GM18951 (cell line): ENCODE measurements around the gene SELENOM.
"Not testable (repeated sequence)": the region's sequence is repeated elsewhere in the genome, so short reads cannot be mapped to it uniquely, and the experiment has no call there.

ENCODE experiments used
- POLR2A ChIP-seq: IDR thresholded peaks from 4 replicates; pipeline ENCODE4 v1.6.1; 2011; ENCODE audit warnings: mild to moderate bottlenecking; ENCODE audit not compliant: insufficient read length, insufficient read depth; ENCODE audit errors: extremely low read depth
- in situ Hi-C: fragments of 300-500 bp; cut with MboI; formaldehyde crosslinking; loops from one replicate; pipeline ENCODE4 v1.12.0; 2022; ENCODE audit warnings: low sequenced_read_pairs, mixed read lengths, inconsistent platforms; ENCODE audit not compliant: unreplicated experiment

The SELENOM gene

DNA sequence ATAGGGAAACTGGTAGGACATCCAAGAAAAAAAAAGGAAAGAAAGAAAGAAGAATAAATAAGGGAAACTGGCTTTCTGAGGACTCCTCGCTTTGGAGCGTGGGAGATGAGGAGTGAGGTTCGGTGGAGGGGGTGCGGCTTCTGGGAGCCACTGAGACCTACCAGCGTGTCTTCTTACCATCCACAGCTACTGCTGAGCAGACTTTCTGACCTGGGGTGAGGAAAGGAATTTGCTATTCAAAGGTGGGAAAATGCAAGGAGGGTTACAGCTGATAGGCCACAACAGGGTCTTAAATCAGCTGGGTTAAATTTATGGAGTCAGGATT lies 488 bp upstream of the SELENOM start:
- in situ Hi-C loops: no loop called here
- TF ChIP-seq POLR2A: no peak

DNA sequence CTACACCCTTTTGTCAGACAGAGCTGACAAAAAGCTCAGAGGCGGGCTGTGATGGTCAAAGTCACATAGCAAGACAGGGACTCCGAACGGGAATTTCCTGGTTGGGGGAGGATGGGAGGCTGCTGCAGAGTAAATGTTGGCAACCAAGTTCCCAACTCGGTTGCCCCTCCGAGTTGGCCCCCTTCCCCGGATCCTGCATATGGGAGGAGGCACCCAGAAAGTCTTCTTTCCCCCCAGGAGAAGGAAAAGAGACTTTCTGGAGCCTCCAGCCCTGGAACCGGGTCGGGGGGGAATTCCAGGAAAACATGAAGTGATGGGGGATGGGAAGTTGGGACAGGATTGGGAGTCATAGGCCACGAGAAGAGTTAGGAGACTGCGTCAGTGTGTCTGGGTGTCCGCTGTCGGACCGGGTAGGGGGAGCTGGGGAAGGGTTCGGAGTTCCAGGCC lies 614 bp downstream of the SELENOM start:
- no peak for TF ChIP-seq POLR2A
- in situ Hi-C loops: no loop called here

DNA sequence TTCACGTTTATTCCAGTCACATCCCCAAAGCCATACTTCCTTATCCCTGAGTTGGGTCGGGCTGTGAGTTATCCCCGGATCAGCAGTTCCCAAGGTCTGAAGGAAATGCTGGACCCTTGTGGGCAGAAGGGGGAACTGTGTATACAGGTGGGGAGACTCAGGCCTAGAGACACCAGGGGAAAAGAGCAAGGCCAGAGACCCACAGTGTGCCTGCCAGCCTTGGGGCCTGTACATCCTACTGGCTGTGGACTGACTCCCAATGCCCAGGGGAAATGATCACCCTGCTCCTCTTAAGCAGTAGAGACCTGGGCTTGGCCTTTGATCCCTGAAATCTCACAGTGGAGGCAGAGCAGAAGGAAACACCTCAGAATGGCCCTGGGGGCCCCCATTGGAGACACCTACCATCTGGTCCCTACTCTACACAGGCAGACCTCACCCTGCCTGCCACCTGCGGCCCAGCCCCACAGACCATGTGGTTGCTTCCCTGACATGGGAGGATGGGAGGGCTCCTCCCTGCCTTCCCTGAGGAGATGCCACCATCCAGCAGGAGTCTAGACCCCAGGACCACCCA lies 1.3 kb downstream of the SELENOM start:
- TF ChIP-seq POLR2A: no peak
- in situ Hi-C loops: no loop called here

DNA sequence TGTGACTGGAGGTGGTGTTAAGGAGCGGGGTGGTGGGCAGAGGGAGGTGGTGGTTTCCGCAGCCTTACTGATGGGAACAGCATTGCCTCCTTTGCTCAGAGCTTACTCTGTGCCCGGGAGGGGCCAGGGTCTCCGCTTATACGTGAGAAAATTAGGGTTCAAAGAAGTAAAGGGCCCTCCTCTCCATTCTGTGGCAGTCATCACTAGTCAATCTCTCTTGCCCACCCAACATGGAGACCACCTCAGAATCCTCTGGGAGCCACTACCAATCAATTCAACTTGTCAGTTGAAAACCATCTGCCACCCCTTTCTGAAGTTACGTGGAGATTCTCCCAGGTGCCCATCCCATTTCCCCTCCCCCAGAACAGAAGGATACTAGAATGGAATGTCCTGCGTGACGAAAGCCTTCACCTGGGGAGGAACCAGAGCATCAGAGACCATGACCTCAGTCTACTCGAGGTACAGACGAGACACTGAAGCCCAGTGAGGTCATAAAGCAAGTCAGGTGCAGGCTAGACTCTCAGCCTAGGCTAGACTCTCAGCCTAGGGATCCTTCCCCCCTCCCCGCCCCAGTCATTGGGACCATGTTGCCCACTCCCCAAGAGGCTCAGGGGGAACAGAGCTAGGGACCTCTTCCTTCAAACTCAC lies 2.0 kb downstream of the SELENOM start:
- no peak for TF ChIP-seq POLR2A
- in situ Hi-C loops: no loop called here

DNA sequence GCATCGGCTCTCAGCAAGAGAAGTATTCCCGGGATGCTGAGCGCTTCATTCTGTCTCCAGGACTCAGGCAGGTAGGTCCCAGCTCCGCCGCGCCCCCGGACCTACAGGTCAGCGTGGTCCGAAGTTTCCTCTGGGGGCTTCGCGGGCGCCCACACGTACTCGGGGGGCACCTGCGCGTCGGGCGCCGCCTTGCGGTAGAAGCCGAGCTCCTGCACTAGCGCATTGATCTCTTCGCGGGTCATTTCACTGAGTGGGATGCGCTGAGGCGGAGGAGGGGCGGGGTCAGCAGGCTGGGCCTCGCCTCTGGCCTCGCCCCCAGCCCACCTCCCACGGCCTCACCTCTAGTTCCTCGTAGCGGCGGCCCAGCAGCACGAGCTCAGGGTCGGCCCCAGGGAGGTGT lies 2.5 kb downstream of the SELENOM start:
- TF ChIP-seq POLR2A: no peak
- in situ Hi-C loops: no loop called here

DNA sequence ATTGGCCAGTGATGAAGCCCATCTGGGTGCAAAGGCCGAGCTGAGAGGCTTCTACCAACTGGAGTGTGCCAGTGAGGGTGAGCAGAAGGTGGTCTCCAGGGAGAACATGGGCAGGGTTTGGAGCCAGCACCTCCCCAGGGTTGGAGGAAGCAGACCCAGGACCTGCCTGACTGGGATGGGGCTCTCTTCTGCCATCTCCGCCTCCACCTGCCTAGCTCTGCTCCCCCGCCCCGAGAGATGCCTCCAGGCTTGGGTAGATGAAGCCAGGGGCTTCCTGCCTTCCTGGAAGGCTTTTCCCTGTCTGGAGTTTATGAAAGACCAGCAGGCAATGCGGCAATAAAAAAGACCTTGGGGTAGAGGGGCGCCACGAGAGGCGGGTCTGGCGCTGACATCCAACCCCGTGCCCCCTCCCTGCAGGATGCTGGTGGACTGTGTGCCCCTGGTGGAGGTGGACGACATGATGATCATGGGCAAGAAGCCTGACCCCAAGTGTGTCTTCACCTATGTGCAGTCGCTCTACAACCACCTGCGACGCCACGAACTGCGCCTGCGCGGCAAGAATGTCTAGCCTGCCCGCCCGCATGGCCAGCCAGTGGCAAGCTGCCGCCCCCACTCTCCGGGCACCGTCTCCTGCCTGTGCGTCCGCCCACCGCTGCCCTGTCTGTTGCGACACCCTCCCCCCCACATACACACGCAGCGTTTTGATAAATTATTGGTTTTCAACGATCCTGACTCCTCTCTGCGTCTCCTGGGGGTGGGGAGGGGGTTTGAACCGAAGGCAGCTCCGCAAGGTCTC lies 3.3 kb downstream of the SELENOM start:
- no peak for TF ChIP-seq POLR2A
- in situ Hi-C loops: no loop called here

DNA sequence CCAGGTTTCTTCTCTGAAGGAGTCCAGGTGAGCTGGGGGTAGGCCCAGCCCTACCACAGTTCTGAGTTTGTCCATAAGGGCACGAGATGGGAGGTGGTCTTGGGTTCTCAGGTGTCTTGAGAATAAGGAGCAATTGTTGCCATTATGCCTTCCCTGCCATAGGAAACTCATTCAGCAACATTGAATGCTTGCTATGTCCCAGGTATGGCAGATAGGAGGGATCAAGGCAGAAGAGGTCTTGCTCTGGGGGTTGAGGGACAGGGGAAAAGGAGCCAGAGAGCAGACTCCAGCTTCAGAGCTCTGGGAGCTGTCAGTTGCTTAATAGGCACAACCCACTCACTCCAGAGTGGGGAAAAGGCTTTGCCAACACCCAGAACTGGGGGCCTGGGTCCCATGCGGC lies 4.3 kb downstream of the SELENOM start:
- TF ChIP-seq POLR2A: no peak
- in situ Hi-C loops: no loop called here

DNA sequence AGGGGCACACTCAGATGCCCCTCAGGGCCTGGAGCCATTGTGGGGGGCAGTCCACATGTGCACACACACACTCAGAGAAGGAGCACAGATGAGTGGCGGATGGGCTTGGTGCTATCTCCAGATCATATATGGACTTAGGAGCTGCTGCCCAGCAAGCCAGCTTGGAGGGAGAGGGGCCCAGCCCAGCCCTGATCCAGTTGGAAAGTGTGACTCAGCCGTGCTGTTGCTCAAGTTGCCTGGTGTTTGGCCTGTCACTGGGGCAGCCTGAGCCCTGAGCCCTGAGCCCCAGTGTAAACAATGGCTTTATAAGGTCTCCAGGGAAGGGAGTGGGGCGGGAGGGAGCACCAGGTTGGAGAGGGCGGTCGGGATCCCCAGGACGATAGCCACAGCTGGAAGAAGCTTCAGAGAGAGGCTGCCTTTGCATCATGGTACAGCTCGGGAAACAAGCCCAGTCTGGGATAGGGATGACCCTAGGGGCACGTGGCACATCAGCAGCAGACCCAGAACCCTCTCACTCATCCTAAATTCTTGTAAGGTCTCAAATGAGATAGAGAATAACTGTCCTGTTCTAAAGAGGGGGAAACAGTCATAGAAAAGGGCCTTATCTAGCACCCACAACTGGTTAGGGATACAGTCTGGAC lies 4.8 kb downstream of the SELENOM start:
- TF ChIP-seq POLR2A: no peak
- in situ Hi-C loops: no loop called here

DNA sequence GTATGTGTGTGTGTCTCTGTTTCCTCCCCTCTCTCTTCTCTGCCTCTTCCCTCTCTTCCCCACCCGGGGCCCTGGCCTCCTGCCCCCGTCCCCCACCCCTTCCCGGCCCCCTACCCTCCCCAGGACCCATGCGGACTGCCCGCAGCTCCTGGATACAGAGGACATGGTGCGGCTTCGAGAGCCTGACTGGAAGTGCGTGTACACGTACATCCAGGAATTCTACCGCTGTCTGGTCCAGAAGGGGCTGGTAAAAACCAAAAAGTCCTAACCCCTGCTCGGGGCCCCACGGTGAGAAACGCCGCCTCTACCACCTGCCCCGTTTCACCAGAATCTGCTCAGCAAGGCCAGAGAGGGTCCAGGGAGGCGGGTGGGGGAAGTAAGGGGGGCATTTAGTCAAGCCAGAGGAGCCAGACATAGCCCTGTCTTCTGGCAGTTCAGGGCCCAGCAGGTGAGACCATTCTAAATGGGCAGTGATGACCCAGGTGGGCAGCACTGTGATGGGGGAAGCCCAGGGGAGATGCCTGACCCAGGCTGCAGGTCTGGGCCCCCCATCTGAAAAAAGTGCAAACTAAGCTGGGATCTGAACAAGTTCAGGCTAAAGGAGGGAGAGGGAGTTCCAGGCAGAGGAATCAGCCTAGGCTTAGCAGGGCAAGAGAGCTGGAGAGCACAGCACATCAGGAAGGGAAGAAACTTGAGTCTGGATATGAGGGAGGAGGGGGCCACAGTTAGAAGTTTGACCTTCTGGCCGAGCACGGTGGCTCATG lies 6.4 kb downstream of the SELENOM start:
- TF ChIP-seq POLR2A: no peak
- in situ Hi-C loops: no loop called here

DNA sequence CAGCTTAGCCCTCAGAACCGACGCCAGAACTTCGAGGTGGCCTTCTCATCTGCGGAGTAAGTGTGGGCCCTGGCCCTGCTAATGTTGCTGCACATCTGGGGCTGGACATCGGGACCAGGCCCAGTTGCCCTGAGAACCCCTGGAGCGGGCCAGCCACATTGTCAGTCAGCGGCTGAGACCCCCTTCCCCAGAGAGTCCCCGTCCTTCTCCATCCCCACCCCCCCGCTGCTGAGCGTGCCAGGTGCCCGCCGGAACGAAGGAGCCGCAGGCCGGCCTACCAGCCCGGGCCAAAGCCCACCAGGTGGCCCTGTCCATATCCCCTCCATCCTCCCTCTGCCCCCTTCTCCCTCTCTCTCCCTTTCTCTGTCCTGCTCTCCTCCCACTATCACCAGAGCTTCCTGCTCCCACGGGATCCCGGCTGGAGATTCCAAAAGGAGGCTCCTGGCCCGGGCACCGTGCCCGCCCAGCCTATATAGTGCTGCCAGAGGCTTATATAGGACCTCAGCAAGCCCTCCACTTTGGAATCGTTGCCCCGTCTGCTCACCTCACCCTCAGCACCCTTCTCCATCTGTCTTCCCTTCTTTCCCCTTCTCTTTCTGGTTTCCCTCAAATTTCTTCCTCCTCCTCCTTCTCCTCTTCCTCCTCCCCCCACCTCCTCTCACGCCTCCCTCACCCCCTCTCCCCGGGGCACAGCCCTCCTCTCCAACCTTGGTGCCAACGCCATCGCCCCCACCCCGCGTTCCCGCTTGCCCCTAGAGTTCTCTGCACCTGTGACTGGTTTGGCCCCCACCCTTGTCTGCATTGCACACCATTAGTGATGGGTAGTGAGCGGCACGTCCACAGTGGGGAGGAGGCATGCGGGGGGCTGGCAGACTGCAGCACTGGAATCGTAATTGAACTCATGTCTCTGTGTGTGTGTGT lies 7.3 kb downstream of the SELENOM start:
- TF ChIP-seq POLR2A: no peak

DNA sequence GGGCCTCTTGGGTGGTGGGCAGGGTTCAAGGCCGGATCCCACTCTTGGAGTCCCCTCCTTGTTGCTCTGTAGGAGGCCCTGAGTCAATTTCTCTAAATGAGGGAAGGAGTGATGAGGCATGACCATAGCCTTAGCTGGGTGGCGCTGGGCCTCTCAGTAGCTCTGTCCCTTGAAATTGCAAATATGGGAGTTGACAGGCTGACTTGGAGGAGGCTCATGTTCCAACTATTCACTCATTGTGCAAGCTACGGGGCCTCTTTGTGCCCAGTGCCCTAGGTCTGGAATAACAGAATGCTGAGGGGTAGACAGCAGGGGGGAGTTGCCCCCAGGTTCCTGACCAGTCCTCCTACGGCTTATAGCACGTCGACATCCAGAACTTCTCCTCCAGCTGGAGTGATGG lies 8.0 kb downstream of the SELENOM start:
- in situ Hi-C loops: no loop called here
- TF ChIP-seq POLR2A: no peak

More for the DNA sequence above, 7.3 kb downstream of the SELENOM start:
- in situ Hi-C loops: no loop called here

DNA sequence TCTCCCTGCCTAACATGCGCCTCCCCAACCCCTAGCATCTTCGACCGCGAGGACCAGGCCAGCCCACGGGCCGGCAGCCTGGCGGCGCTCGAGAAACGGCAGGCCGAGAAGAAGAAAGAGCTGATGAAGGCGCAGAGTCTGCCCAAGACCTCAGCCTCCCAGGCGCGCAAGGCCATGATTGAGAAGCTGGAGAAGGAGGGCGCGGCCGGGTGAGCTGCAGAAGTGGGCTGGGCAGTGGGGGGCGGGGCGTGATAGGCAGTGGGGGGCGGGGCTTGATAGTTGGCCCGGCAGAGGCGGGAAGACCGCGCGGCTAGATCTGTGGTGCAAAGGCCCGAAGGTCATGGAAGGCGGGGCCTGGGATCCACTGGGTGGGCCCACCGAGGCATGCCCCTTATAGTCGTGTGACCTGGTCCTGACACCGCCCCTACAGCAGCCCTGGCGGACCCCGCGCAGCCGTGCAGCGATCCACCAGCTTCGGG lies 8.7 kb downstream of the SELENOM start:
- in situ Hi-C loops: no loop called here
- no peak for TF ChIP-seq POLR2A

DNA sequence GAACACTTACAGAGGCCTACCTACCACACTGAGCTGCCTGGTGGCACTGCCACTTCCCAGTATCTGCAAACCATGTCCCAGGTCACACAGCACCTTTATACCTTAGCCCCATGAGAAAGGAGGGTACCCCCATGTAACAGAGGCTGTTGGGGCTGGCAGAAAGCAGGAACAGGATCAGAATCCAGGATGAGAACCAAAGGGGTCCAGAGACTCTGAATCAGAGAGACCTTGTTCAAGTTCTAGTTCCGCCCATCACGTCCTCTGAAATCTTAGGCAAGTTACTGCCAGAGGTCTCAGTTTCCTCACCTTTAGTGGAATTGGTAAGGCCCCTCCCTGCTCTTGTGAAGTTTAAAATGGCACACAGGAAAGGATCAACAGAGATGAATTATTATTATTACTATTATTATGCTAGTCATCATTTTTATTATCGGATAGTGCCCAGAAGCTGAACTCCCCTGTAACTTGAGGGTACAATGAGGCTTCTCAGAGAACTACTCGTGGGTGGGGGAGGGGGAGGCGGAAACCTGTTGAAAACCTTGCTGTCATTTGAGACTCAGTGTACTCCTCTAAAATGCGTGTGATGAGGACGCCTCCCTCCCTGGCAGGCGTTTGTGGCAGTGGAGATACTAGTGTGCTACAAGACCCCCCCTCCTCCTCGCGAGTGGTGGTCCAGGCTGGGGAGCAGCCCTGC lies 9.3 kb downstream of the SELENOM start:
- in situ Hi-C loops: no loop called here
- no peak for TF ChIP-seq POLR2A

DNA sequence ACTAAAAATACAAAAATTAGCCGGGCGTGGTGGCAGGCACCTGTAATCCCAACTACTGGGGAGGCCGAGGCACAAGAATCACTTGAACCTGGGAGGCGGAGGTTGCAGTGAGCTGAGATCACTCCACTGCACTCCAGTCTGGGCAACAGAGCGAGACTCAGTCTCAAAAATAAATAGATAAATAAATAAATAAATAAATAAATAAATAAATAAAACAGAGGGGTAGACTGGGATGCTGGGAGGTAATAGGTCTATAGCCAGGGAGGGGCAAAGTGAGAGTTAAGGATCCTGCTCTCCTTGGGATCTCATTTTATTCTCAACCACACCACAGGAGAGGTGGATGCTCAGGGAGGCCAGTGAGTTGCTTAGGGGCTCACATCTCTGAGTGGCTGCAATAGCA lies 9.8 kb downstream of the SELENOM start:
- in situ Hi-C loops: not testable (repeated sequence)
